Kidney epithelial cell (primary cell): Measurements from ENCODE around the gene ZNF169. TPM values are rescaled to one million over a fixed set of nuclear protein-coding genes. Genes with fewer than 3 reads are reported as not detected.

Experiments
- DNase-seq: peaks from one replicate; pipeline ENCODE4 v3.0.0-alpha.2; 2010; ENCODE audit warnings: low read depth
- H3K27me3 ChIP-seq: 2 replicates; pipeline ENCODE4 v1.6.0; 2011; ENCODE audit warnings: low read length; ENCODE audit not compliant: control insufficient read depth, insufficient read depth
- H3K36me3 ChIP-seq: 2 replicates; pipeline ENCODE4 v1.5.1; 2011; ENCODE audit warnings: low read length; ENCODE audit not compliant: control insufficient read depth, insufficient read depth
- H3K4me3 ChIP-seq: 2 replicates; pipeline ENCODE4 v1.5.1; 2011; ENCODE audit warnings: low read depth, mild to moderate bottlenecking, control low read depth, low read length
- CTCF ChIP-seq: IDR thresholded peaks from 2 replicates; pipeline ENCODE4 v1.5.1; 2011; ENCODE audit warnings: mild to moderate bottlenecking, moderate library complexity, low read length, control low read depth, inconsistent platforms; ENCODE audit not compliant: insufficient read depth, poor library complexity, severe bottlenecking
- total RNA-seq: library from RNA; depleted of rRNA; stranded (reverse); fragments of >200 nt; gene quantifications from 2 replicates; pipeline ENCODE4 v1.2.3, GENCODE V29; 2015

ZNF169 gene
- total RNA-seq, 1 donor from 2014 or later = 4.9 TPM

- no peak for TF ChIP-seq CTCF
- no peak for DNase-seq
- no peaks in the 10 kb centered on the region for H3K27me3 ChIP-seq
- H3K36me3 ChIP-seq = no peaks in the 10 kb centered on the region
- H3K4me3 ChIP-seq = no peak overlapping the region
These were observed 21.4 kb downstream of the ZNF169 start for GRCh38 chr9:94280409-94280989.

- Histone ChIP-seq H3K27me3 (no peaks in the 10 kb centered on the region), H3K4me3 (no peak overlapping the region), H3K36me3 (no peaks in the 10 kb centered on the region)
- no peak for TF ChIP-seq CTCF
- no peak for DNase-seq
These were observed 22.0 kb downstream of the ZNF169 start for GRCh38 chr9:94281101-94281500.

- H3K36me3 ChIP-seq = no peaks in the 10 kb centered on the region
- no peak for DNase-seq
- H3K27me3 ChIP-seq = no peaks in the 10 kb centered on the region
- TF ChIP-seq CTCF = no peak
- H3K4me3 ChIP-seq = no peak overlapping the region
These were observed 27.0 kb downstream of the ZNF169 start for GRCh38 chr9:94286116-94286515.

- no peaks in the 10 kb centered on the region for H3K36me3 ChIP-seq
- no peak for TF ChIP-seq CTCF
- H3K27me3 ChIP-seq = no peaks in the 10 kb centered on the region
- H3K4me3 ChIP-seq = no peak overlapping the region
- no peak for DNase-seq
These were observed 28.9 kb downstream of the ZNF169 start for GRCh38 chr9:94287877-94288513.

GRCh38 chr9:94289691-94290090 is 30.6 kb downstream of the ZNF169 start:
- Histone ChIP-seq H3K4me3 (no peak overlapping the region), H3K36me3 (no peaks in the 10 kb centered on the region), H3K27me3 (no peaks in the 10 kb centered on the region)
- DNase-seq = no peak
- no peak for TF ChIP-seq CTCF
